SIG-M5 (cell line): Measurements from ENCODE around the gene CKM.
"Not testable (repeated sequence)": the region's sequence is repeated elsewhere in the genome, so short reads cannot be mapped to it uniquely, and the experiment has no call there.

Source experiments
- DNase-seq: peaks from one replicate; lab custom pipeline; 2025; lab: John Stamatoyannopoulos, UW

CKM gene

GRCh38 chr19:45291834-45292233, 30.8 kb downstream of the CKM start:
- DNase-seq = no peak

GRCh38 chr19:45290381-45290931, 32.2 kb downstream of the CKM start:
- no peak for DNase-seq

GRCh38 chr19:45283443-45284033, 39.1 kb downstream of the CKM start:
- no peak for DNase-seq

- no peak for DNase-seq
These were observed 42.2 kb downstream of the CKM start for GRCh38 chr19:45280471-45280961.

- DNase-seq = no peak
These were observed 43.0 kb downstream of the CKM start for GRCh38 chr19:45279587-45280192.

- no peak for DNase-seq
These were observed 44.6 kb downstream of the CKM start for GRCh38 chr19:45278087-45278486.

GRCh38 chr19:45276284-45276687, 46.4 kb downstream of the CKM start:
- DNase-seq = no peak

- no peak for DNase-seq
These were observed 47.2 kb downstream of the CKM start for GRCh38 chr19:45275370-45275971.

- no peak for DNase-seq
These were observed 49.2 kb downstream of the CKM start for GRCh38 chr19:45273521-45273855.

- DNase-seq = no peak
These were observed 51.0 kb downstream of the CKM start for GRCh38 chr19:45271735-45272108.

GRCh38 chr19:45271098-45271734, 51.5 kb downstream of the CKM start:
- DNase-seq = no peak

GRCh38 chr19:45269939-45270338, 52.7 kb downstream of the CKM start:
- not testable (repeated sequence) for DNase-seq

GRCh38 chr19:45267296-45267695, 55.4 kb downstream of the CKM start:
- DNase-seq = no peak

- DNase-seq = no peak
These were observed 57.3 kb downstream of the CKM start for GRCh38 chr19:45265375-45265774.

- no peak for DNase-seq
These were observed 57.8 kb downstream of the CKM start for GRCh38 chr19:45264781-45265317.

- DNase-seq = no peak
These were observed 59.7 kb downstream of the CKM start for GRCh38 chr19:45263013-45263412.

GRCh38 chr19:45262570-45262969, 60.1 kb downstream of the CKM start:
- no peak for DNase-seq

- no peak for DNase-seq
These were observed 63.8 kb downstream of the CKM start for GRCh38 chr19:45258862-45259261.

- no peak for DNase-seq
These were observed 65.8 kb downstream of the CKM start for GRCh38 chr19:45256836-45257235.
